GM18867 (cell line): ENCODE results near the gene ADRA2A.

ENCODE experiments used
- ATAC-seq: cut with Tn5 transposase; IDR thresholded peaks from one replicate; pipeline ENCODE4 v1.9.1; 2021; ENCODE audit warnings: mild to moderate bottlenecking, moderate library complexity; ENCODE audit not compliant: unreplicated experiment

Gene ADRA2A

GRCh38 chr10:111083222-111084095 is 6.6 kb downstream of the ADRA2A start:
- no peak for ATAC-seq

- ATAC-seq: no peak
Observed at GRCh38 chr10:111084366-111085255, 7.8 kb downstream of the ADRA2A start.

GRCh38 chr10:111085690-111086353 is 9.0 kb downstream of the ADRA2A start:
- no peak for ATAC-seq

- ATAC-seq: no peak
Observed at GRCh38 chr10:111086574-111086973, 9.7 kb downstream of the ADRA2A start.

GRCh38 chr10:111087331-111087756 is 10.5 kb downstream of the ADRA2A start:
- no peak for ATAC-seq

GRCh38 chr10:111087968-111088505 is 11.2 kb downstream of the ADRA2A start:
- no peak for ATAC-seq

- ATAC-seq: no peak
Observed at GRCh38 chr10:111089293-111089692, 12.5 kb downstream of the ADRA2A start.

GRCh38 chr10:111091833-111092232 is 15.0 kb downstream of the ADRA2A start:
- no peak for ATAC-seq

- ATAC-seq: no peak
Observed at GRCh38 chr10:111093741-111094380, 17.0 kb downstream of the ADRA2A start.

GRCh38 chr10:111098679-111099437 is 22.0 kb downstream of the ADRA2A start:
- no peak for ATAC-seq

GRCh38 chr10:111100198-111100597 is 23.4 kb downstream of the ADRA2A start:
- no peak for ATAC-seq

- ATAC-seq: no peak
Observed at GRCh38 chr10:111101796-111102195, 25.0 kb downstream of the ADRA2A start.

GRCh38 chr10:111102359-111102837 is 25.6 kb downstream of the ADRA2A start:
- ATAC-seq: no peak

- no peak for ATAC-seq
Observed at GRCh38 chr10:111103196-111103840, 26.5 kb downstream of the ADRA2A start.

GRCh38 chr10:111104811-111105210 is 28.0 kb downstream of the ADRA2A start:
- no peak for ATAC-seq

GRCh38 chr10:111106081-111106480 is 29.3 kb downstream of the ADRA2A start:
- no peak for ATAC-seq

- ATAC-seq: no peak
Observed at GRCh38 chr10:111107023-111107422, 30.2 kb downstream of the ADRA2A start.

- no peak for ATAC-seq
Observed at GRCh38 chr10:111107846-111108245, 31.0 kb downstream of the ADRA2A start.

GRCh38 chr10:111108441-111108840 is 31.6 kb downstream of the ADRA2A start:
- ATAC-seq: no peak
